Measurements from ENCODE around the gene LRP10.
A peak's percentile ranks its signal among the peaks of the same experiment; 100 is the strongest.

The LRP10 gene

GRCh38 chr14:22882529-22883172, 11.1 kb downstream of the LRP10 start:
- TF ChIP-seq MAX (IDR thresholded peaks at IDR 0.05) (no peak), YY1 (IDR thresholded peaks at IDR 0.05; ENCODE audit: low read depth) (no peak), EP300 (IDR thresholded peaks at IDR 0.05; ENCODE audit: borderline replicate concordance) (no peak), FOXM1 (IDR thresholded peaks at IDR 0.05; ENCODE audit: borderline replicate concordance, low read depth) (no peak), REST (IDR thresholded peaks at IDR 0.05; ENCODE audit: low read depth) (no peak), NFIC (IDR thresholded peaks at IDR 0.05) (no peak), RAD21 (IDR thresholded peaks at IDR 0.05; ENCODE audit: low read depth) (no peak), CEBPB (IDR thresholded peaks at IDR 0.05) (no peak), CREB1 (IDR thresholded peaks at IDR 0.05; ENCODE audit: low read depth) (peak; percentile 80), EGR1 (IDR thresholded peaks at IDR 0.05) (no peak), TEAD4 (IDR thresholded peaks at IDR 0.05) (peak; percentile 29; the same call in 1 of the 2 replicates)

- TF ChIP-seq ZBTB7A (IDR thresholded peaks at IDR 0.05; ENCODE audit: low read depth) (no peak), TAF1 (IDR thresholded peaks at IDR 0.05; ENCODE audit: low read depth) (no peak), MAX (IDR thresholded peaks at IDR 0.05) (peak; percentile 25; the same call in 1 of the 2 replicates), CEBPB (IDR thresholded peaks at IDR 0.05) (no peak), EP300 (IDR thresholded peaks at IDR 0.05; ENCODE audit: borderline replicate concordance) (no peak)
Observed at GRCh38 chr14:22883173-22883976, 11.8 kb downstream of the LRP10 start, which contains the start of gene REM2. Gene REM2, plus strand, starts transcription at chr14:22883222. Its CDS starts 66 bp downstream, at chr14:22883288.

- no peak for TF ChIP-seq CEBPB (IDR thresholded peaks at IDR 0.05)
- TF ChIP-seq ZBTB7A (IDR thresholded peaks at IDR 0.05; ENCODE audit: low read depth), result no peak
- no peak for TF ChIP-seq TAF1 (IDR thresholded peaks at IDR 0.05; ENCODE audit: low read depth)
- no peak for TF ChIP-seq REST (IDR thresholded peaks at IDR 0.05; ENCODE audit: low read depth)
- TF ChIP-seq RAD21 (IDR thresholded peaks at IDR 0.05; ENCODE audit: low read depth), result no peak
- no peak for TF ChIP-seq FOXM1 (IDR thresholded peaks at IDR 0.05; ENCODE audit: borderline replicate concordance, low read depth)
- TF ChIP-seq TCF12 (IDR thresholded peaks at IDR 0.05; ENCODE audit: low read depth), result no peak
- no peak for TF ChIP-seq TEAD4 (IDR thresholded peaks at IDR 0.05)
- TF ChIP-seq CREB1 (IDR thresholded peaks at IDR 0.05; ENCODE audit: low read depth), result no peak
- no peak for TF ChIP-seq YY1 (IDR thresholded peaks at IDR 0.05; ENCODE audit: low read depth)
- TF ChIP-seq MAX (IDR thresholded peaks at IDR 0.05), result no peak
Observed at GRCh38 chr14:22884076-22884737, 12.7 kb downstream of the LRP10 start.

- TF ChIP-seq TEAD4 (IDR thresholded peaks at IDR 0.05) (no peak), CREB1 (IDR thresholded peaks at IDR 0.05; ENCODE audit: low read depth) (no peak), NFIC (IDR thresholded peaks at IDR 0.05) (no peak), REST (IDR thresholded peaks at IDR 0.05; ENCODE audit: low read depth) (no peak), TCF12 (IDR thresholded peaks at IDR 0.05; ENCODE audit: low read depth) (no peak), RAD21 (IDR thresholded peaks at IDR 0.05; ENCODE audit: low read depth) (no peak), EGR1 (IDR thresholded peaks at IDR 0.05) (no peak), MAX (IDR thresholded peaks at IDR 0.05) (no peak), USF1 (IDR thresholded peaks at IDR 0.05) (no peak), FOXM1 (IDR thresholded peaks at IDR 0.05; ENCODE audit: borderline replicate concordance, low read depth) (no peak), YY1 (IDR thresholded peaks at IDR 0.05; ENCODE audit: low read depth) (no peak), ZBTB7A (IDR thresholded peaks at IDR 0.05; ENCODE audit: low read depth) (no peak), CEBPB (IDR thresholded peaks at IDR 0.05) (no peak), EP300 (IDR thresholded peaks at IDR 0.05; ENCODE audit: borderline replicate concordance) (no peak), TAF1 (IDR thresholded peaks at IDR 0.05; ENCODE audit: low read depth) (no peak)
Observed at GRCh38 chr14:22884738-22885523, 13.4 kb downstream of the LRP10 start.
